Measurements from ENCODE around the gene RHOBTB1.

The RHOBTB1 gene

GRCh38 chr10:60892571-60892970, 51.4 kb downstream of the RHOBTB1 start:
- Histone ChIP-seq H4K20me1 (ENCODE audit: insufficient read depth, low read length) (no peaks in the 10 kb centered on the region), H3K79me2 (ENCODE audit: insufficient read depth, low read length) (no peaks in the 10 kb centered on the region), H3F3A (ENCODE audit: insufficient read depth, low read length) (no peaks in the 10 kb centered on the region), H3K36me3 (ENCODE audit: insufficient read depth, low read length) (no peaks in the 10 kb centered on the region), H3K27ac (ENCODE audit: low read depth, low read length, poor library complexity, severe bottlenecking) (no peak overlapping the region), H3K4me1 (ENCODE audit: insufficient read depth, low read length, severe bottlenecking) (no peaks in the 10 kb centered on the region), H3K27me3 (ENCODE audit: insufficient read depth, low read length) (peaks cover 5% of the 10 kb centered on the region; the same call in 1 of the 2 replicates), H2AFZ (ENCODE audit: low read length) (no peak overlapping the region), H3K9me2 (ENCODE audit: low read depth, low read length) (no peaks in the 10 kb centered on the region), H3K9ac (ENCODE audit: low read length) (no peak overlapping the region), H3K4me3 (ENCODE audit: low read depth, low read length, poor library complexity, severe bottlenecking) (no peak overlapping the region), H3K9me3 (ENCODE audit: low read length) (no peaks in the 10 kb centered on the region), H3K4me2 (ENCODE audit: low read length) (no peak overlapping the region)
- TF ChIP-seq, protein P1, sequence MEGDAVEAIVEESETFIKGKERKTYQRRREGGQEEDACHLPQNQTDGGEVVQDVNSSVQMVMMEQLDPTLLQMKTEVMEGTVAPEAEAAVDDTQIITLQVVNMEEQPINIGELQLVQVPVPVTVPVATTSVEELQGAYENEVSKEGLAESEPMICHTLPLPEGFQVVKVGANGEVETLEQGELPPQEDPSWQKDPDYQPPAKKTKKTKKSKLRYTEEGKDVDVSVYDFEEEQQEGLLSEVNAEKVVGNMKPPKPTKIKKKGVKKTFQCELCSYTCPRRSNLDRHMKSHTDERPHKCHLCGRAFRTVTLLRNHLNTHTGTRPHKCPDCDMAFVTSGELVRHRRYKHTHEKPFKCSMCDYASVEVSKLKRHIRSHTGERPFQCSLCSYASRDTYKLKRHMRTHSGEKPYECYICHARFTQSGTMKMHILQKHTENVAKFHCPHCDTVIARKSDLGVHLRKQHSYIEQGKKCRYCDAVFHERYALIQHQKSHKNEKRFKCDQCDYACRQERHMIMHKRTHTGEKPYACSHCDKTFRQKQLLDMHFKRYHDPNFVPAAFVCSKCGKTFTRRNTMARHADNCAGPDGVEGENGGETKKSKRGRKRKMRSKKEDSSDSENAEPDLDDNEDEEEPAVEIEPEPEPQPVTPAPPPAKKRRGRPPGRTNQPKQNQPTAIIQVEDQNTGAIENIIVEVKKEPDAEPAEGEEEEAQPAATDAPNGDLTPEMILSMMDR (IDR thresholded peaks at IDR 0.05; ENCODE audit: low read length), result no peak
- TF ChIP-seq EZH2 (IDR thresholded peaks at IDR 0.05; ENCODE audit: borderline replicate concordance, low read length), result no peak

DNA sequence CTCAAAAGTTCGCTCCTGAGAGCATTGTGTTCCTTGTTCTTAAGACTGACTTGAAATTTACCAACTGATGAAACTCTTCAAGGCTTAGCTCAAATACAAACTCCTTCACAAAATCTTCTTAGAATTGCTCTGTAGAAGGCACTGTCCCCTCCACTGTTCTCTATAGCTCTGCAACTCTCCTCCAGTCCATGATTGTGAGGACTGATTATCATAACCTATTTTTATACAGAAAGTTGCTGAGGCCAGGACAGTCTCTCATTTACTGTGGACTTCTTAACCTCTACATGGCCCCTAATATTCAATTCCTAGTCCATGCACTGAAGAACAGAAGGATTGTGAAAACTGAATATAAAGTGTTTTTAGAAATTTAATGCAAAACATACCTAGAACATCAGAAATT, 53.2 kb downstream of the RHOBTB1 start:
- Histone ChIP-seq H3K9ac (ENCODE audit: low read length) (no peak overlapping the region), H3K9me2 (ENCODE audit: low read depth, low read length) (no peaks in the 10 kb centered on the region)

DNA sequence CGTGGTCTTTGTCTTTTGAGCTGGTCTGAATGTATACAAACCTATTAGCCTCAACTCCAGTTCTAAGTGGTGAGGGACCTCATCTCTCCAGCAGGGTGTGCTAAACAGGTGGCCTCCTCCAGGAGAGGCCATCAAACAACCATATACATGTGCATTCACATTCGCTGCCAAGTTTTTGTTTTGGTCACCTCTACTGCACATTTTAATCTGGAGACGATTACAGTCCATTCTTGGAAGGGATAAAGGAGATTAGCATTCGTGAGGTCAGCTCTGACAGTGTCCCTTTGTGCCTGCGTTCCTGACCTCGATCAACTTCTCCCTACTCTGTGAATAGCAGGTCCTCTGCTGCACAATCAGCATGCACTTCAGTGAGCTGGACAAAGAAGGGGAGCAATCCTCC, 60.8 kb downstream of the RHOBTB1 start:
- H3F3A ChIP-seq (ENCODE audit: insufficient read depth, low read length), result no peaks in the 10 kb centered on the region
- no peak overlapping the region for H3K27ac ChIP-seq (ENCODE audit: low read depth, low read length, poor library complexity, severe bottlenecking)
- no peak overlapping the region for H3K9ac ChIP-seq (ENCODE audit: low read length)
- no peaks in the 10 kb centered on the region for H3K79me2 ChIP-seq (ENCODE audit: insufficient read depth, low read length)
- H3K27me3 ChIP-seq (ENCODE audit: insufficient read depth, low read length), result peaks cover 6% of the 10 kb centered on the region; the same call in 1 of the 2 replicates
- no peak overlapping the region for H3K4me3 ChIP-seq (ENCODE audit: low read depth, low read length, poor library complexity, severe bottlenecking)
- no peak overlapping the region for H2AFZ ChIP-seq (ENCODE audit: low read length)
- H3K4me2 ChIP-seq (ENCODE audit: low read length), result no peak overlapping the region
- no peaks in the 10 kb centered on the region for H3K36me3 ChIP-seq (ENCODE audit: insufficient read depth, low read length)
- no peaks in the 10 kb centered on the region for H4K20me1 ChIP-seq (ENCODE audit: insufficient read depth, low read length)
- H3K9me3 ChIP-seq (ENCODE audit: low read length), result no peaks in the 10 kb centered on the region
- H3K9me2 ChIP-seq (ENCODE audit: low read depth, low read length), result no peaks in the 10 kb centered on the region
- no peaks in the 10 kb centered on the region for H3K4me1 ChIP-seq (ENCODE audit: insufficient read depth, low read length, severe bottlenecking)
- TF ChIP-seq, protein P1 (IDR thresholded peaks at IDR 0.05; ENCODE audit: low read length), result peak; percentile 55
- no peak for TF ChIP-seq EZH2 (IDR thresholded peaks at IDR 0.05; ENCODE audit: borderline replicate concordance, low read length)

More for the DNA sequence above, 53.2 kb downstream of the RHOBTB1 start:
- no peaks in the 10 kb centered on the region for H3F3A ChIP-seq (ENCODE audit: insufficient read depth, low read length)
- H3K4me2 ChIP-seq (ENCODE audit: low read length), result no peak overlapping the region
- TF ChIP-seq, protein P1 (IDR thresholded peaks at IDR 0.05; ENCODE audit: low read length), result no peak
- TF ChIP-seq EZH2 (IDR thresholded peaks at IDR 0.05; ENCODE audit: borderline replicate concordance, low read length), result no peak
- H2AFZ ChIP-seq (ENCODE audit: low read length), result no peak overlapping the region
- H3K79me2 ChIP-seq (ENCODE audit: insufficient read depth, low read length), result no peaks in the 10 kb centered on the region
- H3K36me3 ChIP-seq (ENCODE audit: insufficient read depth, low read length), result no peaks in the 10 kb centered on the region
- H3K4me1 ChIP-seq (ENCODE audit: insufficient read depth, low read length, severe bottlenecking), result no peaks in the 10 kb centered on the region
- no peaks in the 10 kb centered on the region for H3K9me3 ChIP-seq (ENCODE audit: low read length)
- no peaks in the 10 kb centered on the region for H4K20me1 ChIP-seq (ENCODE audit: insufficient read depth, low read length)
- H3K27me3 ChIP-seq (ENCODE audit: insufficient read depth, low read length), result peaks cover 6% of the 10 kb centered on the region; the same call in 1 of the 2 replicates
- no peak overlapping the region for H3K4me3 ChIP-seq (ENCODE audit: low read depth, low read length, poor library complexity, severe bottlenecking)
- no peak overlapping the region for H3K27ac ChIP-seq (ENCODE audit: low read depth, low read length, poor library complexity, severe bottlenecking)

Data from OCI-LY1 (cell line).